Measurements from ENCODE around the gene SEMA5A.
A peak's percentile ranks its signal among the peaks of the same experiment; 100 is the strongest.

SEMA5A gene

GRCh38 chr5:9547122-9547947, 1.5 kb upstream of the SEMA5A start:
- DNase-seq: no peak

- DNase-seq: no peak
Measured at GRCh38 chr5:9545136-9545991, 511 bp downstream of the SEMA5A start.

GRCh38 chr5:9544502-9545135, 1.3 kb downstream of the SEMA5A start:
- DNase-seq: peak; percentile 80

GRCh38 chr5:9544056-9544455, 1.8 kb downstream of the SEMA5A start:
- no peak for DNase-seq

GRCh38 chr5:9543311-9543920, 2.5 kb downstream of the SEMA5A start:
- DNase-seq: no peak

GRCh38 chr5:9540791-9541190, 5.1 kb downstream of the SEMA5A start:
- no peak for DNase-seq

- DNase-seq: no peak
Measured at GRCh38 chr5:9538504-9538903, 7.4 kb downstream of the SEMA5A start.

- peak; percentile 9 for DNase-seq
Measured at GRCh38 chr5:9537223-9538141, 8.4 kb downstream of the SEMA5A start.

- DNase-seq: no peak
Measured at GRCh38 chr5:9536717-9537116, 9.2 kb downstream of the SEMA5A start.

GRCh38 chr5:9534881-9535517, 10.9 kb downstream of the SEMA5A start:
- no peak for DNase-seq

- no peak for DNase-seq
Measured at GRCh38 chr5:9533562-9534364, 12.1 kb downstream of the SEMA5A start.

GRCh38 chr5:9533096-9533495, 12.8 kb downstream of the SEMA5A start:
- DNase-seq: no peak

GRCh38 chr5:9529513-9529912, 16.4 kb downstream of the SEMA5A start:
- no peak for DNase-seq

GRCh38 chr5:9529041-9529480, 16.8 kb downstream of the SEMA5A start:
- DNase-seq: no peak

- DNase-seq: no peak
Measured at GRCh38 chr5:9524941-9525340, 20.9 kb downstream of the SEMA5A start.

GRCh38 chr5:9523090-9523823, 22.6 kb downstream of the SEMA5A start:
- no peak for DNase-seq

- no peak for DNase-seq
Measured at GRCh38 chr5:9519537-9519936, 26.3 kb downstream of the SEMA5A start.

- no peak for DNase-seq
Measured at GRCh38 chr5:9516591-9516990, 29.3 kb downstream of the SEMA5A start.

- DNase-seq: no peak
Measured at GRCh38 chr5:9515436-9515835, 30.4 kb downstream of the SEMA5A start.

- DNase-seq: no peak
Measured at GRCh38 chr5:9514968-9515367, 30.9 kb downstream of the SEMA5A start.

All from DMS79 treated with DMSO at 0.1 percent for 48 hours (cell line).